Endothelial cell of umbilical vein (primary cell): ENCODE results near the gene FREM1. TPM values are rescaled to one million over a fixed set of nuclear protein-coding genes. Genes with fewer than 3 reads are reported as not detected.

Experiments
- BruUV-seq: library from RNA; stranded (reverse); fragments of 400-500 nt; replicated peaks from 2 replicates; lab custom pipeline; 2021; lab: Mats Ljungman, UMichigan
- CTCF ChIA-PET: fragments of 300-600, 350-600 bp; sonication (Branson Sonifier 250); formaldehyde crosslinking; loops from one replicate; lab custom pipeline; 2021; ENCODE audit warnings: antibody characterized with exemption, inconsistent platforms; lab: Charles Lee
- POLR2A ChIA-PET: fragments of 300-600, 350-600 bp; sonication (Branson Sonifier 250); formaldehyde crosslinking; loops from one replicate; lab custom pipeline; 2021; ENCODE audit warnings: antibody characterized with exemption, inconsistent platforms; lab: Charles Lee
- DNase-seq: peaks from one replicate; pipeline ENCODE4 v3.0.0-alpha.2; 2011; ENCODE audit warnings: low read depth, low spot score
- FAIRE-seq: peaks from 2 replicates; lab custom pipeline; 2011; peaks lifted over from hg19 to GRCh38; lab: Jason Lieb, UNC
- H2AFZ ChIP-seq: 2 replicates; pipeline ENCODE4 v1.6.0; 2012; ENCODE audit warnings: low read depth, low read length, control low read depth, inconsistent platforms
- H3K27ac ChIP-seq: 2 replicates; pipeline ENCODE4 v1.5.1; 2011; ENCODE audit warnings: low read depth, mild to moderate bottlenecking, control low read depth, low read length, moderate library complexity; ENCODE audit not compliant: insufficient read depth
- H3K27me3 ChIP-seq, 2 experiments: 2 replicates each; pipeline versions ENCODE4 v1.6.0 to v1.6.1; 2011; ENCODE audit warnings: low read length in 2 of 2, mixed read lengths in 1 of 2; ENCODE audit not compliant: control insufficient read depth in 2 of 2, insufficient read depth in 2 of 2
- H3K36me3 ChIP-seq, 2 experiments: 2 replicates in 1 of 2; 3 replicates in 1 of 2; pipeline ENCODE4 v1.5.1; 2011; ENCODE audit warnings: low read length in 2 of 2, mild to moderate bottlenecking in 1 of 2, moderate library complexity in 1 of 2; ENCODE audit not compliant: control insufficient read depth in 2 of 2, insufficient read depth in 2 of 2; ENCODE audit errors: extremely low read depth in 1 of 2
- H3K4me1 ChIP-seq: 3 replicates; pipeline ENCODE4 v1.5.1; 2011; ENCODE audit warnings: mild to moderate bottlenecking, low read length; ENCODE audit not compliant: control insufficient read depth, insufficient read depth; ENCODE audit errors: extremely low read depth
- H3K4me2 ChIP-seq: 2 replicates; pipeline ENCODE4 v1.6.1; 2011; ENCODE audit warnings: low read length, control low read depth, mixed read lengths; ENCODE audit not compliant: insufficient read depth
- H3K4me3 ChIP-seq, 3 experiments: fragments of 200-600 bp in 1 of 3; sonication (generic), shearing (Covaris generic) in 1 of 3; replicated peaks in 1 of 3; 2 replicates each; pipeline ENCODE4 v1.5.1; 2011 to 2016; ENCODE audit warnings: control low read depth in 3 of 3, low read length in 3 of 3, mild to moderate bottlenecking in 2 of 3, inconsistent platforms in 1 of 3, low read depth in 1 of 3, moderate library complexity in 1 of 3; ENCODE audit not compliant: insufficient read depth in 1 of 3
- H3K79me2 ChIP-seq: 2 replicates; pipeline ENCODE4 v1.6.0; 2012; ENCODE audit warnings: low read length, inconsistent platforms; ENCODE audit not compliant: control insufficient read depth, insufficient read depth
- H3K9ac ChIP-seq: replicated peaks from 2 replicates; pipeline ENCODE3; 2011; ENCODE audit warnings: low read length, control low read depth; ENCODE audit not compliant: insufficient read depth; ENCODE audit errors: extremely low read depth
- H3K9me1 ChIP-seq: replicated peaks from 3 replicates; pipeline ENCODE4 v1.6.0; 2011; ENCODE audit warnings: mild to moderate bottlenecking, low read length; ENCODE audit not compliant: control insufficient read depth, insufficient read depth; ENCODE audit errors: extremely low read depth
- H3K9me3 ChIP-seq: replicated peaks from 2 replicates; pipeline ENCODE4 v1.5.1; 2012; ENCODE audit warnings: low read length, inconsistent platforms; ENCODE audit not compliant: control insufficient read depth, insufficient read depth
- H4K20me1 ChIP-seq: replicated peaks from 2 replicates; pipeline ENCODE3; 2011; ENCODE audit warnings: mild to moderate bottlenecking, low read length; ENCODE audit not compliant: control insufficient read depth, insufficient read depth; ENCODE audit errors: extremely low read depth
- CTCF ChIP-seq, 2 donors: IDR thresholded peaks; 1 replicate in 1 of 2; 2 replicates in 1 of 2; pipeline ENCODE4 v1.5.1; 2011; ENCODE audit warnings: low read length in 2 of 2, mild to moderate bottlenecking in 2 of 2, moderate library complexity in 2 of 2, control low read depth in 1 of 2, inconsistent platforms in 1 of 2, low read depth in 1 of 2; ENCODE audit not compliant: insufficient read depth in 1 of 2; ENCODE audit errors: extremely low read depth in 1 of 2
- EZH2 ChIP-seq: IDR thresholded peaks from 2 replicates; pipeline ENCODE4 v1.6.1; 2012; ENCODE audit warnings: borderline replicate concordance, low read depth, mild to moderate bottlenecking, moderate library complexity, low read length, inconsistent platforms; ENCODE audit not compliant: severe bottlenecking
- FOS ChIP-seq: IDR thresholded peaks from 2 replicates; pipeline ENCODE4 v1.6.1; 2011; ENCODE audit warnings: mild to moderate bottlenecking, low read length, moderate library complexity, borderline replicate concordance; ENCODE audit not compliant: insufficient read depth
- GATA2 ChIP-seq: IDR thresholded peaks from 2 replicates; pipeline ENCODE4 v1.7.0; 2011; ENCODE audit warnings: low read depth, mild to moderate bottlenecking, moderate library complexity, mixed read lengths, low read length; ENCODE audit not compliant: insufficient read length, insufficient read depth
- MAX ChIP-seq: IDR thresholded peaks from 2 replicates; pipeline ENCODE4 v1.6.1; 2011; ENCODE audit not compliant: insufficient read depth, insufficient read length
- MYC ChIP-seq: IDR thresholded peaks from one replicate; pipeline ENCODE4 v1.6.1; 2011; ENCODE audit warnings: mild to moderate bottlenecking, low read depth, low read length
- POLR2A ChIP-seq: IDR thresholded peaks from 2 replicates; pipeline ENCODE4 v1.6.1; 2012; ENCODE audit warnings: low read depth, mild to moderate bottlenecking, control low read depth, low read length
- POLR2AphosphoS5 ChIP-seq: IDR thresholded peaks from 2 replicates; pipeline ENCODE4 v1.6.1; 2012; ENCODE audit warnings: low read depth, mild to moderate bottlenecking, control low read depth, low read length, moderate library complexity; ENCODE audit not compliant: insufficient read depth
- dilution Hi-C: fragments of 300-500 bp; cut with MboI; formaldehyde crosslinking; loops from one replicate; pipeline ENCODE4 v1.15.0; 2019; ENCODE audit warnings: low sequenced_read_pairs; ENCODE audit not compliant: extremely low pct_ligation_motif_present
- intact Hi-C: fragments of 100-400 bp; cut with micrococcal nuclease; formaldehyde crosslinking; loops from one replicate; pipeline ENCODE4 v1.10.0; 2022
- polyA plus RNA-seq, 4 experiments: library from polyadenylated mRNA; depleted of rRNA in 3 of 4; stranded (reverse) in 3 of 4; unstranded in 1 of 4; fragments of >200 nt; gene quantifications; 2 replicates each; pipeline versions ENCODE4 v1.2.1 to v1.2.3, GENCODE V29; 2011 to 2012; ENCODE audit warnings: missing spikeins in 1 of 4
- total RNA-seq: library from RNA; stranded (reverse); gene quantifications from 2 replicates; pipeline ENCODE4 v1.2.3, GENCODE V29; 2021

The FREM1 gene
- total and polyA plus RNA-seq, 2 donors (not counting 3 experiments of a cell fraction or from before 2014, with no cell fraction given), result 0.10 to 0.29 TPM

- no peak for FAIRE-seq
- no peaks in the 10 kb centered on the region for H3K36me3 ChIP-seq
- no TSS peak for BruUV-seq
- dilution Hi-C loops (no loop called here), intact Hi-C loops (no loop called here)
- no peak overlapping the region for H3K4me2 ChIP-seq
- no peak overlapping the region for H2AFZ ChIP-seq
- no peaks in the 10 kb centered on the region for H3K9me3 ChIP-seq
- H3K27ac ChIP-seq, result no peak overlapping the region
- POLR2A ChIA-PET, result no interaction called here
- no peak overlapping the region for H3K4me3 ChIP-seq
- peaks cover 5% of the 10 kb centered on the region for H3K4me1 ChIP-seq
- TF ChIP-seq POLR2A (no peak), MAX (no peak), FOS (no peak), EZH2 (no peak), MYC (no peak), POLR2AphosphoS5 (no peak), GATA2 (no peak), CTCF (IDR thresholded peaks at IDR 0.05; ENCODE audit: extremely low read depth in 1 of 2, insufficient read depth in 1 of 2, low read depth in 1 of 2, low read length in 2 of 2) (no peak)
- H3K27me3 ChIP-seq, result no peaks in the 10 kb centered on the region
- no peaks in the 10 kb centered on the region for H3K79me2 ChIP-seq
- DNase-seq, result no peak
- no peaks in the 10 kb centered on the region for H4K20me1 ChIP-seq
- no peak overlapping the region for H3K9ac ChIP-seq
- CTCF ChIA-PET, result interaction anchor here (1.5 kb wide), 1 partner anchor 13 kb away, joined by 5 read pairs; no protein-coding TSS in a partner anchor
- no peaks in the 10 kb centered on the region for H3K9me1 ChIP-seq
Measured at GRCh38 chr9:14958989-14959388, 48.8 kb upstream of the FREM1 start.
